ENCODE measurements around the gene LHPP. TPM values are rescaled to one million over a fixed set of nuclear protein-coding genes. Genes with fewer than 3 reads are reported as not detected.

LHPP gene
- total RNA-seq, 2 experiments from 2014 or later = 4.9 to 5.5 TPM

DNA sequence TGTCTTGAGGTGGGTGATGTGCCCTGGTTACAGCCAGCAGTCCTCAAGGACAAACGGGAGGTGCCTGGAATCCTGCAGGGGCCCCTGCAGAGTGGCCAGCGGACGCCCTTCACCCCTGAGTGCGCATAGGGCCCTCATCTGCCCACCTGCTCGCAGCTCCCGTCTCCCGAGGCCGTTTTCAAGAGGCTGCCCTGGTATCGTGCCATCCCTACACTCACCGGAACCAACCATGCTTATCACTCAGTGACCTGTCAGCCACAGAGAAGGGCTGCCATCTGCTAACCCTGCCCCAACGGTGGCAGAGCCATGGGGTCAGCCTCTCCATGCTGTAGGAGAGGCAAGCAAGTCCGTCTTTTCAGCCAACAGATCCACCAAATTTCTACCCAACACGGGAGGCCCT lies 160.5 kb downstream of the LHPP start:
- ChIA-PET POLR2A (no interaction called here), CTCF (no interaction called here)

DNA sequence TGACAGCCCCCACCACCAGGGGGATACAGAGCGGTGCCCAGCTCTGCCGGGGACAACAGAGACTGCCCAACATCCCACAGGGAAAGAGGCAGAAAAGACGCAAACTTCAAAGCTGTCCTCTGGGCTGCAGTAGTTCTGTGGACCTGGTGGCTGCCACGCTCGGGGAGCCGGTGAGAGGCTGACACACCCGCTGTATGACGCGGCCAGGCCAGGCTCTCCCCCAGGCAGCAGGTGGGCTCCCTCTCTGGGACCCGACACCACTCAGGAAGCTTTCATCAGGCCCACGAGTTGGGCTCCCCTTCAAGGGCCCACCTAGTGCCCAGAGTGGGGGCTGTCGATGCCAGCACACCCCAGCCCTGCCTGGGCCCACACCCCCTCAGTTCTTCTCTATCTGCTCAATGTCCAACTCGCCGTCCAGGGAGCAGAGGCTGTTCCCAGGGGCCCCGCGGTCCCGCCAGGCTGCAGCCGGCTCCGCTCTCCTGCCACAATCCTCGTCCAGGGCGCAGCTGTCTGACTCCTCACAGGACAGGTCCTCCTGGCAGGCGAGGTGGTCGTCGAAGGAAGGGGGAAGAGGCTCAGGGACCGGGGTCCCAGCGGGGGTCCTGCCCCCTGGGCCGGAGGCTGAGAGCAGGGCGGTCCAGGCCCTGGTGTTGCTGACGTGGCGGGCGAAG lies 161.4 kb downstream of the LHPP start:
- CTCF ChIA-PET = no interaction called here
- POLR2A ChIA-PET = interaction anchor here (0.6 kb wide), 1 partner anchor 20 kb away, joined by 3 read pairs; no protein-coding TSS in a partner anchor

DNA sequence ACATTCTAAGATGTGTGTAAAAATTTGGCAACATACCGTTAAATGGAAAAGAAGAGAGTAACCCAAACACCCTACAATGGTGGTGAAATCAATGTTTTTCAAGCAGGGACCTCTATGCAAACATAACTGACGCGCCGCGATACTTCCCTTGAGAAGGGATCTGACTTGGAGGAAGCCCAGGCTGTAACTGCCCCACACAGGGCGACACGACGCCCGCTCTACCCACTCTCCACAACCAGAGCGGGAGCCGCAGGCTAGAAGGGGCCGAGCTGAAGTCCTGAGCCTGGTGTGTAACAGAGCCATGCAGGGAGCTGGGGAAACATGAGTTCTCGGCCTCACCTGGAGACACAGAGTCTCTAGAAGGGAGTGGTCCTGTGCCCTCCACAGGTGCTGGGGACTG lies 162.4 kb downstream of the LHPP start:
- POLR2A ChIA-PET = no interaction called here

DNA sequence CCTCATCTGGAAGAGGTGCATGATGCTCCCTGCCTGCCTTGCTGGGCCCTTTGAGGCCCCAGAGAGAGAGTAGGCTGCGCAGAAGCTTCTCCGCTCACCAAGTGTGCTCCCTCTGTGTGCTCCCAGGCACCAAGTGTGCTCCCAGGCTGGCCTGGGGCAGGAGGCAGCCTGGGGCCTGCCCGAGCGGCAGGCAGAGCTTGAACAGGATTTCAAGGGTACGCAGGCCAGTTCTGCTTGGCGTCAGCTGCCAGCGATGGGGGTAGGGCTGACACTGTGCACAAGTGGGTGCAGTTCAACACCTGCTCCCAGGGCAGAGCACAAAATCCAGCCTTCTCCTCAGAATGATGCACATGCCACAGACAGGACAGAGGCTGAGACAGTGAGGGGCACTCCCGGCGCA lies 162.8 kb downstream of the LHPP start:
- ChIA-PET POLR2A (no interaction called here), CTCF (no interaction called here)

More for the DNA sequence above, 162.4 kb downstream of the LHPP start:
- CTCF ChIA-PET = no interaction called here

DNA sequence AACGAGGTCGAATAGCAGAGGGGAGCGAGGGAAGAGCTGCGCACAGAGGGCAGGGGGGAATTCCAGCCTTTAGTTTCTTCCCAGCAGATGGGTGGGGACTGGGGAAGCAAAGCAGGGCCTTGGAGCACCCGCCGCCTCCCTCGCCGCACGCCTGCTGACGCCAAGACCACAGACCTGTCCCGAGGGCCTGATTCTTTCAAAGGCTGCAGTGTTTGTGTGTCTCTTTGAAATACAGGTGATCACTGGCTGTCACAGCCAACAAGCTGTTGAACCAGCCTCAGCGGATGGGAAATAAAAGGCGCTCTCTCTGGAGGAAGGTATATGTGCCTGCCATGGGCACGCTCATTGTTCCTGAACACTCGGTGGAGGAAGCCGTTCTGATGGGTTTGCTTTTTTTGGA lies 163.3 kb downstream of the LHPP start:
- POLR2A ChIA-PET = no interaction called here
- CTCF ChIA-PET = no interaction called here

DNA sequence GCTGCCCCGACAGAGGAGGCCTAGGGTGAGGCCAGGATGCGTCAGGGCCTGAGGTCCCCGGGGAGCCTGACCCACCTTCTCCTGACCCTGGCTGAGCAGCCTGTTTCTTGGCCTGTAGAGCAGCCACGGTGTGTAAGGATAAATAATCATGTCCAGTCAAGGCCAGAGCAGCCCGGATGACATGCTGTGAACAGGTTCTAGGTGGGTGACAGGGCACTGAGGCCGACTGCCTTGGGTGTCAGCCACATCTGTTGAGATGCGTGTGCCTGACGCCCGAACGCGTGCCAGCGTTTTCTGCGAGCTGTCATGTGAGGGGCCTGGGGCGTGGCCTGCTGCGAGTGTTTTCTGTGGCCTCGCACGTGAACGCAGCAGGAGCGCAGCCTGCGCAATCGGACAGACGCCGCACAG lies 164.2 kb downstream of the LHPP start:
- POLR2A ChIA-PET = interaction anchor here (0.5 kb wide), 1 partner anchor 304 kb away, joined by 12 read pairs; no protein-coding TSS in a partner anchor
- CTCF ChIA-PET = interaction anchor here (0.6 to 2.0 kb wide), 2 partner anchors 25 to 199 kb away, joined by 3 to 5 read pairs; no protein-coding TSS in a partner anchor

DNA sequence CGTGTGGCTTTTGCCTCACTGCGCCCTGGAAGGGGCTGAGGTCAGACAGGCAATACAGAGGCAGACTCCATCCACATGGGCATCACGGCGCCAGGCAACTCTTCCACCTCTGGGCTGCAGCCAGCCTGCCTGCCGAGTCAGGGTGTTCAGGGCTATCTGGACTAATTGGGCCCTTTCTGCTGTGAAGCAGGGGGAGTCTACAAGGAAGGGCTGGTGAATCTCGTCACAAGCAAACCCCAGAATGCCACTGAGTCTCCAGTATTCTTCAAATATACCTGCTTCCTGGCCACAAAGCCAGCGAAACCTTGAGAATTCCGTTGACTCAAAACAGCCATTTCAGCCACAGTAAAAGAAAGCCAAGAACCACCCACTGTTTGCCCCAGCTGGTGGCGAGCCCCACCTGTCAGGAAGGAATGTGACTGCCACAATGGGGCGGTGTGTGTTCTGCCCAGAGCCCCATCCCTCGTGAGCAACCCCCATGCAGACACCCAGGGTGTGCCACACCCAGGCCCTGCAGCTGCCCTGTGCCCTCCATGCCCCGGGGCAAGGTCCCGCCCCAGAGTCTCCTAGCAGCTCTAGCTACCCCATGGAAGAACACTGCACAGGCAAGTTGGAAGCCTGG lies 165.2 kb downstream of the LHPP start:
- ChIA-PET POLR2A (no interaction called here), CTCF (interaction anchor here (0.8 to 3.0 kb wide), 4 partner anchors 24 to 114 kb away, joined by 3 to 10 read pairs (median 4); no protein-coding TSS in a partner anchor)

DNA sequence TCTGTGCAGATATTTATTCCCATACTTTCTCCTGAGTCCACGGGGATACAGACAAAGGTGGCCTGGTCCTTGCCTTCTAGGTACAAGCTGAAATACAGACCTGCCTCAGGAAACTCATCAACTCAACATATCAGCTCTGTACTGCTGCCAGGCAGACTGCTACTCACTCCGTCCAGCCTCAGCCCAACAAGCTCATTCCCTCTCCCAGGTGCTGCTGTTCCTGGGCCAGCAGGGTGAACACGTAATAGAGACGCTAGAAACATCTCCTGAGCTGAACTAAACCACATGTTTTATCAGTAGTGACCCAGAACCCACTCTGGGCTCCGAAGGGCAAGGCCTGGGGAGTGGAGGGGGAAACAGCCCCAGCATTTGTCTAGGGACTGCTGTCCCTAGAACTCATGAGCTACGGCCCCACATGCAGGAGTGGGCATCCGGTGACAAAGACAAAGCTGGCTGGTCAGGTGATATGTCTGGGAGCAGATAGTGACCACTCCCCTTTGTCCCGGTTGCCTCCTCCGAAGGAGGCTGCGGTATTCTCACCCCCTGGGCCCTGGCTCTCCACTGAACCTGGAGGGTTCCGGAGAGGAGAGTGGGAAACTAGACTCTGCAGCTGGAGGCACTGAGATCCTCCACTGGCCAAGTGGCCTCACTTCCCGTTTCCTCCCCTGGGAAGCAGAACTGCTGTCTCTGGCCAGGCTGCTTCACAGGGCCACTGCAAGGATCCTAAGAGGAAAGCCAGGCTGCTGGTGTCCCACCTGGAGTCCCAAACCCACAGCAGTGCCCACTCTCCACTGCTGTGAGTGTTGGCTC lies 166.4 kb downstream of the LHPP start:
- POLR2A ChIA-PET = no interaction called here
- CTCF ChIA-PET = interaction anchor here (0.8 to 3.0 kb wide), 4 partner anchors 10 to 113 kb away, joined by 3 to 10 read pairs (median 4); no protein-coding TSS in a partner anchor

DNA sequence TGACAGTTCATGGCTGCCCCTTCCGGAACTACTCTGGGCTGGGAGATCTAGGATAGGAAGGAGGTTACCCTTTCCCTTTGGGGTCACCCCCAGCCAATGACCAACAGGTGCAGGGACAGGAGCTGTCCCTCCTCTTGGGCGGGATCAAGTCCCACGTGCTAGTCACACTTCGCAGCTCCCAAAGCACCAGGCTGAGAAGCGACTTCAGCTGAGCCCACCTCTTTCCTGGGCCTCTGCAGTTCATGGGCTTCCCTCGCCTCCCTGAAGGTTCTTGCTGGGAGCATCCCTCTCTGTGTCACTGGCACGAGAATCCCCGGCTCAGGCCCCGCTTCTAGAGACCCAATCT lies 167.0 kb downstream of the LHPP start:
- POLR2A ChIA-PET = no interaction called here
- CTCF ChIA-PET = interaction anchor here (3.0 kb wide), 1 partner anchor 112 kb away, joined by 10 read pairs; no protein-coding TSS in a partner anchor

DNA sequence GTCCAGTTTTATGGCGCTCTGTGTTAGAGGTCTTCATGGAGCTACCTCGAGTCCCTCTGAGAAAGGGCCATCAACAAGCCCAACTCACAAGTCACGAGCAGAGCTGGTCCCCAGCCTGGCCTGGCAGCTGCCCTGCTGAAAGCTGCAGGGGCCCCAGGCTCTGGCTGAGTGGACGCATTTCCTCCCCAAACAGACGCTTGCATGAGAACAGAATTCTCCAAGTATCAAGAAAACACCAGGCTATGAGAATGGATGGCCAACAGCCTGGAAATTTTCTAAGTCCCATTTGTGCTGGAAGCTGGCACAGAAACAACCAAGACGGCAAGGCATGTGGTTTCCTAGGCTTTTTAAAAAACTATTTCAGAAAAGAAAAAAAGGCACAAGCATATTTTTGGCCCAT lies 167.8 kb downstream of the LHPP start:
- CTCF ChIA-PET = no interaction called here
- POLR2A ChIA-PET = no interaction called here

DNA sequence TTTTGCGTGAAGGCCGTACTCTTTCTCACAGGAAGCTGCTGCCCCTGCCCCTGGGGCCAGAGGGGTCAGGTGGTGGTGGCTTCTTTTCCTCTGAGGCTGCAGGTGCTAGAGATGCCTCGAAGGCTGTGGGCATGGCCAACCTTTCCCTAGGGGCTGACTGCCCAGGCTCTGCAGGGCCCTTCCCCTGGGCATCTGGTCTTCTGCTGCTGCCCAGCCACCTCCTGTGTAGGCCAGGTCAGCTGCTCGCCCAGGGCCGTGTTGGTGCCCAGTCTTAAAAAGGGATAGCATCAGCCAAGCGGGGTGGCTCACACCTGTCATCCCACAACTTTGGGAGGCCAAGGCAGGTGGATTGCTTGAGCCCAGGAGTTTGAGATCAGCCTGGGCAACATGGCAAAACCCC lies 168.2 kb downstream of the LHPP start:
- ChIA-PET POLR2A (no interaction called here), CTCF (no interaction called here)

DNA sequence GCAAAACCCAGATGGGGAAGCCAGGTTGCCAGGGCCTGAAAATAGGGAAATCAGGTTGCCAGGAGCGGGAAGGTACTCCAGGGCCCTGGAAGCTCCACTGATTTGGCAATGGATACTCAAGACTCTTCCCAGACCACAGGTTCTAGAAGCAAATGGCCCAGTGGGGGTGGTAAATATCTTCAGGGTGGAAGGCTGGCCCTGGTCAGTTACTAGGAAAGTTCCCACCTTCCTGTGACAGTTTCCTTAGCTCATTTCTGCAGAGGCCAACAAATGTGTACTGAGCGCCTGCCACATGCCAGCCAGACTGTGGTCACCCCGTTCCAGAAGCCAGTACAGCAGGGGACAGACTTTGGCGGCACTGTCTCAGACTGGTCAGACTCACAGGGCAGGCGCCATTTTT lies 168.9 kb downstream of the LHPP start:
- POLR2A ChIA-PET = no interaction called here

DNA sequence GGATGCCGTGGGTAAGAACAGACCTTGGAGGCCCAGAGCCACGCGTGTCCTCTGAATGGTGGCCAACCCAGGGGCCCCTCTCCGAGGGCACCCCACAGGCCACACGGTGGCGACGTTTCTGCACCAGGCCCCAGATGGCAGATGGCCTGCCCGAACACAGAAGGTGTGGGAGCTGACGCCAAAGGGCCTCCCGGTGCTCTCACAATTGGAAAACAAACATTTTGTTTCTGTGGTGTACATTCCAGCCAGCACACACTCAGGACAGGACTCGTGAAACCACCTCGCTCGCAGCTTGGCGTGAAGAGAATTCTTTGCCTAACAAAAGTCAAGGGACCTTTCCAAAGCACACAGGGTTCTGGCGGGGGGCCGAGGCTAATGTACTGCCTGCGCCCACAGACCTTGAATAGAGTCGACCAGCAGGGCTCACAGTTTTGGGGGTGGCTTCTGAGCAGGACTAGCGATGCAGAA lies 170.5 kb downstream of the LHPP start:
- POLR2A ChIA-PET = no interaction called here
- CTCF ChIA-PET = interaction anchor here (0.7 to 1.6 kb wide), 3 partner anchors 70 to 109 kb away, joined by 3 to 11 read pairs (median 6); no protein-coding TSS in a partner anchor

More for the DNA sequence above, 168.9 kb downstream of the LHPP start:
- CTCF ChIA-PET = no interaction called here

DNA sequence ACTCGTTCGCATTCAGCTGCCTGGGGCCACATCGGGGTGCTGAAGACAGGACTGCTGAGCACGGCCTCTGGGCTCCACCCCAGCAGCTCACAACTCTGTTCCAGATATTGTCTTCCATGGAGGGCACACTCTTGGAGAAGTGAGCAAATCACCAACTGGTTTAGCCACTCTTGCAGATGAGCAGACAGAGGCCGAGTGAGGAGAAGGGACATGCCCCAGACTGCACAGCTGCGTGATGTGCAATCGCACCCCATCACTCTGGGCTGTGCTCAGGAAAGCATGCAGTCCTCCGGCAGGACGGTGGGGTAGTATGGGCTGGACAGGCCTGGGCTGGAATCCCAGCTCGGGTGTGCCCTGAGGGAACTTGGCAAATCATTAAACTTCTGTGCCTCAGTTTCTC lies 170.9 kb downstream of the LHPP start:
- CTCF ChIA-PET = interaction anchor here (0.7 to 1.6 kb wide), 3 partner anchors 70 to 109 kb away, joined by 3 to 11 read pairs (median 6); no protein-coding TSS in a partner anchor
- POLR2A ChIA-PET = no interaction called here

DNA sequence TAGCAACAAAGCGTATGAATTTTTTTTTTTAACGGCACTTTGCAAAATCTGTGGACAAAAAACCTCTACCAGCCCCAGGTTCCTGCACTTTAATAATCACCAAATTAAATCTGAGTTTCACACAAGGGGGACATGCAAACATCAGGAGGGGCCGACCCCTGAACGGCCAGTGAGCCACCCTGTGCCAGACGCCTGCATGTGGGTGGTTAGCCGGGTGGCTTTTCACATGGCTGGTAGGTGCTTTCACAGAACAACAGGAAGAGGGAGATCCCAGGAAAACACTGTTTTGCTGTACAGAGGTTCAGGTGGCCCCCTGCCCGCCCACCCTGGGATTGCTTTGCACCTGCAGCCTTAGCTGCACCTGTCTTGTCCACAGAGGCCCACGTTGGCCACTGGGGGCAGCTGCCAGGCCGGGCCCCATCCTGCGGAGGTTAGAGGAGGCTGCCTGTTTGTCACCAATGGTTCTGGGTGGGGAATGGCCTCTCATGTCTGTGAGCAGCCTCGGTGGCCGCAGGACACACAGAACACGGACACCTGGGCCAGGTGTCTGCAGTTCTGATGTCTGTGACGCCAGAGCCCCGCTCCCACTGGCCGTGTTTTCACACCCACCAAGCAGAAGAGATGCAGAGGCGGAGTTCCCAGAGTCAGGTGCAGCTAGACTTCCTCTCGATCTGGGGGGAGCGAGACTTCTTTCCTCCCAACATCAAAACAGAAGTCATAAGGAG lies 174.8 kb downstream of the LHPP start:
- POLR2A ChIA-PET = no interaction called here
- CTCF ChIA-PET = interaction anchor here (1.6 kb wide), 1 partner anchor 52 kb away, joined by 4 read pairs; no protein-coding TSS in a partner anchor

DNA sequence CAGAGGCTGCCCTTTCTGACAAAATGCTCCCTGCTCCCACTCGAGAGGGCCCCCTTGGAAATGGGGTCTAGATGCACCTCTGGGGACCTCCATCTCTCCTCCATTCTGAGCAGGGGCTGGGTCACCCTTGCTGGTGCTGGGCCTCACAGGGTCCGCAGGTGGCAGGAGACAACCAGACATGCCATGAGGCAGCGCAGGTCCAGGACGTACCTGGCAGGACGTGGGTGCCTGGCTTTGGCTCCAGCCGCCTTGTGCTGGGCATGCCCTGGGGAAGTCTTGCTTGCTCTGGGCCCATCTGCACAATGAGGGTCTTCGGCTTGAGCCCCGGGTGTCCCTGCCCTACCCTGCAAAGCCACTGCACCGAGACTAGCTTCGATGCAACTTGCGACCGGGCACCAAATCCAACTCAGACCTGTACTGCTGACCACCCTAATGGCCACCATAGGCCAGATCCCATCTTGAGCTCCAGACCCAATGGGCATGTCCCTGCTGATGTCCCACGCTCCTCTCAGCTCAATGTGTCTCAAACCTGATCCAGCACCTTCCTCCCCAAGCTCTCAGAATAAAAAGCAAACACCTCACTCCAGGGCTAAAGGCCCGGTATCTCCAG lies 175.6 kb downstream of the LHPP start:
- ChIA-PET CTCF (interaction anchor here (1.2 to 1.6 kb wide), 3 partner anchors 9 to 51 kb away, joined by 3 to 4 read pairs (median 4); no protein-coding TSS in a partner anchor), POLR2A (no interaction called here)

DNA sequence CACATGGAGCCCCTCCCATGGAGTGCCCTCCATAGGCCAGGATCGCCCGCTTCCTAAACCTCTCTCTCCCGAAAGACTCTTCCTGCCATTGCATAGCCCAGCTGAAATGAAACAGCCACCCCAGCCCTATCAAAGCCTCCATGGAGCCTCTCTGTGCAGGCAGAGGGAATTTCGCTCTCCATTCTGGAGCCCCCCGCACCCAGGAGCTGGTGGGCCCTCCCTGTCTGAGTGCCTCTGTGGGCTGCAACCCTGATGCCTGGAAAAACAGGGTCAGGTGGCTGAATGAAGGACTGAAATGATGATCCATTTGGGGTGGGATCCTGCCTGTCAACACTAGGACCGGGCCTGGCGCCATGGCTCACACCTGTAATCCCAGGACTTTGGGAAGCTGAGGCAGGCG lies 176.1 kb downstream of the LHPP start:
- ChIA-PET CTCF (interaction anchor here (1.2 to 1.6 kb wide), 2 partner anchors 10 to 11 kb away, joined by 3 to 4 read pairs; no protein-coding TSS in a partner anchor), POLR2A (no interaction called here)

DNA sequence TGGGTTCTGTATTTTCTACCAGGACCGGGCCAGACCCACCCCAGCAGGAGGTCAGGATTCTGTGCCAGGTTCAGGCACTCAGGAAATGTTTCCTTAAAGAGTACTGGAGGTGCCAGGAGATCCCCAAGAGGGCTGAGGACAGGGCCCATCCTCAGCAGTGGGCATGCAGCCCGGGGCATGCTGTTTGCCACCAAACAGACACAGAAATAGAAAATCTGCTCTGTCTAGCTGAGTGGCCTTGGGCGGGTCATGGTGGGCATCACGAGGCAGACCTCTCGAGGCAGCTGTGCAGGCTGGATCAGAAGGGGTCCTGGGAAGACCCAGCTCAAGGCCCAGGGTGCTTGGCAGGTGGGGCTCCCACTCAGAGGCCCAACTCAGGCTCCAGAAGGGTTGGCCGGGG lies 177.6 kb downstream of the LHPP start:
- ChIA-PET POLR2A (no interaction called here), CTCF (no interaction called here)

DNA sequence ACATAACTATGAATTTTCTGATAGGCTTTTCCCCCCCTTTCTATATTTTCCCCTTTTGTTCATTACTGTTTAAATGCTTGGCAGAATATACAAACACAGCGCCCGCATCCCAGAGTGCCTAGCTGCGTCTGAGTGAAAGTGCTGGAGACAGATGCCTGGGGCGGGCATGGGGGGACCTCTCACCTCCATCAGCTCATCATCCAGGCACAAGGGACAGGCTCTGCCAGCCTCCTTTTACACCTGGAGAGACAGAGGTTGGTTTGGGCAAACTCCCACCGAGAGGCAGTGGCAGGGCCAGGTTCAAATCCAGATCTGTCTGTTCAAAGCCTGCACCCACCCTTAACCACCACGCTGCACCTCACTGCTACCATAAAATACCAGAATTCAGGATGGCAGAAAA lies 178.0 kb downstream of the LHPP start:
- ChIA-PET POLR2A (no interaction called here), CTCF (interaction anchor here (0.8 kb wide), 1 partner anchor 49 kb away, joined by 3 read pairs; no protein-coding TSS in a partner anchor)
